D721Med (cell line): ENCODE results near the gene OR10AD1.

ENCODE experiments used
- DNase-seq: peaks from one replicate; pipeline ENCODE4 v3.0.0; 2011; ENCODE audit warnings: low spot score; ENCODE audit not compliant: insufficient read length
- FAIRE-seq: peaks from 2 replicates; lab custom pipeline; 2011; peaks lifted over from hg19 to GRCh38; lab: Jason Lieb, UNC
- CTCF ChIP-seq: IDR thresholded peaks from 2 replicates; pipeline ENCODE4 v1.5.1; 2012; ENCODE audit warnings: mild to moderate bottlenecking, control low read depth; ENCODE audit not compliant: insufficient read depth; ENCODE audit errors: missing control alignments

OR10AD1 gene

GRCh38 chr12:48198985-48199384 is 4.1 kb downstream of the OR10AD1 start:
- FAIRE-seq, result no peak

DNA sequence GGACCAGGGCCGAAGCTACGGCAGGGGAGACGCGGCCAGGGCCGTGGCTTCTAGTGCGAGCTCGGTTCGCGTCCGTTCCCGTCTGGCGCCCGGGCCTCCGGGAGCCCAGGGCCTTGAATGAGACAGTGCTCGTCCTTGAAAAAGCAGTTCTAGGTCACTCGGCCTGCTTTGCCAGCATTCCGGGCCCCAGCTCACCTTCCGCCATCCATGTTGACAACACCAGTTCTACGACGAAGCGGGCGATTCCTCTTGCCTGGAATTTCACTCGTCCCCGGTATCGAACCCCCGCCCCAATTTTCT is 4.5 kb downstream of the OR10AD1 start:
- no peak for TF ChIP-seq CTCF
- DNase-seq (no peak), FAIRE-seq (no peak)

More at GRCh38 chr12:48198985-48199384, 4.1 kb downstream of the OR10AD1 start:
- no peak for DNase-seq
- no peak for TF ChIP-seq CTCF

- FAIRE-seq (no peak), DNase-seq (no peak)
- no peak for TF ChIP-seq CTCF
Observed at GRCh38 chr12:48197971-48198671, 5.0 kb downstream of the OR10AD1 start.

- FAIRE-seq, result no peak
- DNase-seq, result no peak
- TF ChIP-seq CTCF, result no peak
Observed at GRCh38 chr12:48197549-48197970, 5.5 kb downstream of the OR10AD1 start.

DNA sequence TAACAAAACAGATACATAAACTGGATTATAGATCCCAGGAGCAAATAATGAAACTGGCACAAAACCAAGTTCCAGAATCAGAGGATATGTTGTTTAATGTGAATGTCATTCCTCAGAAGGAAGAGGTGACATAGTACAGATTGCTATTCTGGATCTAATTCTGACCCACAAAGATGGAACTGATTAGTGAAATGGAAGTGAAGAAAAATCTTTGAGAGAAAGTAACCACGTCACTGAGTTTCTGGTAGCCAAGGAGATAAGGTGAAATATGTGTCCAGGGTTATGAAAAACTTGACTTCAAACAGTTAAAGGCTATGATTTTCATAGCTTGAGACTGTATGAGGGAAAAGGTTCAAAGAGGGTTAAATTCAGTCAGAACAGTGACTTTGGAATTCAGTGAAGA is 8.3 kb downstream of the OR10AD1 start:
- DNase-seq (no peak), FAIRE-seq (no peak)
- TF ChIP-seq CTCF, result no peak

DNA sequence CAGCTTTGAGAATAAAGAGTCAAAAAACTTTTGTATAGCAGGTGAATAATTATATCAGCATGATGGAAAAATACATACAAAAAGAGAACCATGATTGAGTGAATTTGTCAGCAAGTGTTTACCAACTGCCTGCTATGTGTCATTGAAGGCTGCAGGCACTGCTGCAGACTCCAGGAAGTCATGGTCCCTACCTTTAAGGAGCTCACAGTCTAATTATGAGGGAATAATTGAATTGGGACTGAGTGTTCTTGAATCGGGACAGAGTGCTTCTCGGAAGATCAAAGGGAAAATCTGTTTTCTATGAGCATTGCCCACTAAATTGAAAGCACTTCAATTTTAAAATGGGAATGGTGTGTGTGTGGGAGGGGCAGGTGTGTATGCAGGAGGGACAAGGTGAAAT is 9.5 kb downstream of the OR10AD1 start:
- no peak for FAIRE-seq
- DNase-seq, result no peak
- no peak for TF ChIP-seq CTCF

DNA sequence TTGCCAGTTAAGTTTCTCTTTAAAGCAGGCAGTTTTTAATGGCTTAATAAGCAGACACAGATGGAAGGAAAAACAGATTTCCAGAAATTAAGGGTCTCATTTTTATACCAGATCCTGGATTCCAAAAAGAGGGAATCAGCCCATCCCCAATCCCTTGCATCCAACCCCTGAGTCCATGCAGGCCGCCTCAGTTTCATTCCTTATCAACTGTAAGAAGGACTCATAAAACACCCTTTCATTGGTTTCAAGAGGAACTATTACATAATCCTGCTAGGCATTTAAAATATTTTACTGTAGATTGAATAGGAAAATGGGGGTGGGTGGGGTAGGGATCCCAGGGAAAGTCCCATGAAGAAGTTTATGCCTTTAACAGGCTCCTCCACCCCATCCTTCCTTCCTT is 10.2 kb downstream of the OR10AD1 start:
- no peak for TF ChIP-seq CTCF
- no peak for FAIRE-seq
- no peak for DNase-seq
